Measurements from ENCODE around the gene ZFR2.

ZFR2 gene

DNA sequence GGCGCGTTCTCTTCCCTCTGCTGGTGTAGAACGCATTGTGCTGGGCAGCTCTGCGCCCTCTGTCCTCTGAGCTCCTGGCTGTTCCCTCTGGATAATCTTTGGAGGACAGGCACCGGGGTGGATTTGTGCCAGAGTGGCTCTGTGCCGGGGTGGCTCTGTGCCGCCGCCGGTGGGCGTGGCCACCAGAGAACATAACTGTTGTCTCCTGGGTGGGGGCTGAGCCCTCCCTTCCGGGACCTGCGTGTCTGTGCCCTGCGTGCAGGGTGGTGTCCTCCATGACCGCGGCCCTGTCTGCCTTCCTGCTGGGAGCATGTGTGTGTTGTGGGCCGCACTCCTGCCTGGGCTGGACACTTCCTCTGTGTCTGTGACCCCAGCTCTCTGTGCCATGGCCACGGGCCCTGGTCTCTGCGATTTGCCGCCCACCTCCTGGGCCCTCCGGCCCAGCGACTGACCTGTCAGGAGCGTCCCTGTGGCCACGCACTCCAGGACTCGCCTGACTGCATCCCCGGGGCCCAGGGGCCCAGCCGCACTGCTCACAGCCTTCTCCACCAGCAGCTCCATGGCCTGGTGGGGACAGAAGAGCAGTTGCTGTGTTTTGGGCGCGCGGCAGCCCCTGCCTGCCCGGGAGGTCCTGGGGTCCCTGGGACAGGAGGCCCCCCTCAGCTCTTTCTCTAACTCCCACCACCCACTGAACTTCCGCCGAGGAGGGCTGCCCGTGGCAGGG, 60.3 kb downstream of the ZFR2 start:
- Mint-ChIP-seq H3K27me3 (peaks cover 0 to 5% of the 10 kb centered on the region in 2 donors), H3K4me3 (no peak overlapping the region), H3K4me1 (peaks cover 30 to 63% of the 10 kb centered on the region in 2 donors), H3K27ac (no peak overlapping the region), H3K9me3 (peaks cover 0 to 7% of the 10 kb centered on the region in 2 donors), H3K36me3 (peaks cover 5 to 10% of the 10 kb centered on the region in 2 donors)
- DNase-seq (no peak), ATAC-seq (replicated peaks) (no peak)

DNA sequence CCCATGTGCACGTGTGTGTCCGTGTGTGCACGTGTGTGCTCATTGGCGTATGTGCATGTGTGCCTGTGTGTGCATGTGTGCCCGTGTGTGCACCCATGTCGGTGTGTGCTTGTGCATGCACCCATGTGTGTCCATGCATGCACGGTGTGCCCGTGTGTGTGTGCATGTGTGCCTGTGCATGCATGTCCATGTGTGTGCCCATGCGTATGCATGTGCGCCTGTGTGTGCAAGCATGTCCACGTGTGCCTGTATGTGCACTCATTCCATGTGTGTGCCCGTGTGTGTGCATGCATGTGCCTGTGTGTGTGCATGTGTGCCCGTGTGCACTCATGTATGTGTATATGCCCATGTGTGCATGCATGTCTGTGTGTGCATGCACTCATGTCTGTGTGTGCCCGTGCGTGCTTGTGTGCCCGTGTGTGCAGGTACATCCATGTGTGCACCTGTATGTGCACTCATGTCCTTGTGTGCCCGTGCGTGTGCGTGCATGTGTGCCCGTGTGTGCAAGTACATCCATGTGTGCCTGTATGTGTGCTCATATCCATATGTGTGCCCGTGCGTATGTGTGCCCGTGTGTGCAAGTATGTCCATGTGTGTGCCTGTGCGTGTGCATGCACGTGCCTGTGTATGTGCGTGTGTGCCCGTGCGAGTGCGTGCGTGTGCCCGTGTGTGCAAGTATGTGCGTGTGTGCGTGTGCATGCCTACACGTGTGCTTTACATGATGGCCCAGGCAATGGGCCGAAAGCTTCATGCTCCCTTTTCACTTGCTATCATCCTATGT, 61.1 kb downstream of the ZFR2 start:
- Mint-ChIP-seq H3K27me3 (peaks cover 8 to 13% of the 10 kb centered on the region in 2 donors), H3K4me3 (no peak overlapping the region), H3K9me3 (peaks cover 0 to 5% of the 10 kb centered on the region in 2 donors), H3K36me3 (peaks cover 3 to 6% of the 10 kb centered on the region in 2 donors), H3K27ac (peak overlapping the region; percentile 17), H3K4me1 (peaks cover 28 to 59% of the 10 kb centered on the region in 2 donors)
- DNase-seq = no peak
- ATAC-seq (replicated peaks) = no peak

DNA sequence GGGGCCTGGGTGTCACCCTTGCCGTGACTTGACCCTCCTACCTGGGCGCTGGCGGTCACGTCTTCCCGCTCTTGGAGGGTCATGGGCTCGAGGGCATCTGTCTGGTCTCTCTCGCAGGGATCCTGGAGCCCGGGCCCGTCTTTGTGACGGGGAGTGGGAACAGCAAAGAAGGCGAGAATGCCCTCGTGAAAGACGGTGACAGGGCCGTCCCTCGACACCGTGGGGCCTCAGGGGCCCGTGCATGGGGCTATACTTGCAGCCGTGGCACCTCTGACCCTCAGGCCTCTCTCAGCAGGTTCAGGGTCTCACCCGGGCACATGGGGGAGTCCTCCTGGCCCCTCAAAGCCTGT, 61.7 kb downstream of the ZFR2 start:
- ATAC-seq (replicated peaks) (no peak), DNase-seq (no peak)
- Mint-ChIP-seq H3K4me1 (peaks cover 25 to 53% of the 10 kb centered on the region in 2 donors), H3K27me3 (peaks cover 11 to 14% of the 10 kb centered on the region in 2 donors), H3K9me3 (peaks cover 0 to 5% of the 10 kb centered on the region in 2 donors), H3K36me3 (no peaks in the 10 kb centered on the region), H3K27ac (no peak overlapping the region), H3K4me3 (no peak overlapping the region)

DNA sequence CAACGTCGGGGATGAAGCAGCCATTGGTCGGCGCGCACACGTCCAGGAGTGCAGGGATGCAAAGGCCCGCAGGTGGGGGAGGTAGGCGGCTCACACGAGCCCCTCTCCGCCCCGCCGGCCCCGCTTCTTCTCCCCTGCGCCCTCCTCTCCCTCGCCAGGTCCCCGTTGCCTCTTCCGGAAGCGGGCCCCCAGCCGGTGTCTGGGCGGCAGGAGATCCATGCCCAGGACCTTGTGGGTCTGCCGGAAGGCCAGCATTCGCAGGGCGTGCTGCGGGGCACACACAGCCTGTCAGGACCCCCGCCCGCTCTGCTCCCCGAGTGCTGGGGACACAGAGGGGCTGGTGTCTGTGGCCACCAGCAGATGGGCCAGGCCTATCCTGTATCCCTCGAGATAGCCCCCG, 63.0 kb downstream of the ZFR2 start:
- H3K27ac Mint-ChIP-seq = no peak overlapping the region
- ATAC-seq (replicated peaks) = no peak

DNA sequence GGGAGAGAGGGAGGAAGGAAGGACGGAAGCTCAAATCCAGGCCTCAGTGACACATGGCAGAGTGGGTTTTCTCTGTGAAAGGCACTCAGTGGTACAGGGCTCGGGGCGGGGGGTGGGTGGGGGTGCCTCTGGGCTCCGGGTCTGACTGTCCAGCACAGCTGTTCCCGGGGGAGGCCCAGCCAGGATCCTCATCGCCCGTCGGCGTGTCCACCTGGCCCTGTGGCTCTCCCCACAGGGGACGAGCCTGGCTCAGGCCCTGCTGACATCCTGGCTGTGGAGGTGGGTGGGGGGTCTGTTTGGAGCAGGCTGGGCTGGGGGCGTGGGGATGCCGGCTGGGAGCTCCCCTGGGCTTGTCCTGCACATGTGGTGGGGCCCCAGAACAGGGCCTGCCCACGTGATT, 64.4 kb downstream of the ZFR2 start:
- Mint-ChIP-seq H3K4me3 (no peak overlapping the region), H3K36me3 (no peaks in the 10 kb centered on the region), H3K27me3 (peaks cover 12 to 25% of the 10 kb centered on the region in 2 donors), H3K4me1 (peaks cover 24 to 43% of the 10 kb centered on the region in 2 donors), H3K9me3 (peaks cover 0 to 5% of the 10 kb centered on the region in 2 donors), H3K27ac (no peak overlapping the region)
- DNase-seq (no peak), ATAC-seq (replicated peaks) (no peak)

More for the DNA sequence above, 63.0 kb downstream of the ZFR2 start:
- no peak for DNase-seq
- Mint-ChIP-seq H3K36me3 (no peaks in the 10 kb centered on the region), H3K9me3 (peaks cover 0 to 5% of the 10 kb centered on the region in 2 donors), H3K27me3 (peaks cover 11 to 25% of the 10 kb centered on the region in 2 donors), H3K4me3 (no peak overlapping the region), H3K4me1 (peaks cover 30 to 56% of the 10 kb centered on the region in 2 donors)

DNA sequence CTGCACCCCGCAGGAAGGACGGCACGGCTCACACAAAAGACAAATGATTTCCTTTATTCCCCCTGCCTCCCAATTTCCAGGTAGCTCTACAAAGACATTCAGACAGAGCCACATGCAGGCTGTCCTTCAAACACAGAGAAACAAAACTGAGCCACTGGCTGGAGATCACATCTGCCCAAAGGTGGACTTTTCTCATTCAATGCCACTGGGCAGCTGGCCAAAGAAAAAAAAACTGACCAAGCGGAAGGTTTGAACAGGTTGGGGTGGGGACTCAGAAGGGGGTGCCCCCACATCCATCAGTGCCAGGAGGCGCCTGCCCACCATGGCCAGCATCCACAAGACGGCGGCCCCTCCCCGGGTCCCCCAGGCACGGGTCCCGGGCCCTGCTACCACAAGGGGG, 64.9 kb downstream of the ZFR2 start:
- ATAC-seq (replicated peaks) = no peak
- H3K27ac Mint-ChIP-seq = no peak overlapping the region
- H3K36me3 Mint-ChIP-seq = no peaks in the 10 kb centered on the region
- peaks cover 0 to 5% of the 10 kb centered on the region in 2 donors for H3K9me3 Mint-ChIP-seq
- DNase-seq = no peak
- no peak overlapping the region for H3K4me3 Mint-ChIP-seq
- H3K4me1 Mint-ChIP-seq = peaks cover 24 to 39% of the 10 kb centered on the region in 2 donors
- peaks cover 16 to 25% of the 10 kb centered on the region in 2 donors for H3K27me3 Mint-ChIP-seq

DNA sequence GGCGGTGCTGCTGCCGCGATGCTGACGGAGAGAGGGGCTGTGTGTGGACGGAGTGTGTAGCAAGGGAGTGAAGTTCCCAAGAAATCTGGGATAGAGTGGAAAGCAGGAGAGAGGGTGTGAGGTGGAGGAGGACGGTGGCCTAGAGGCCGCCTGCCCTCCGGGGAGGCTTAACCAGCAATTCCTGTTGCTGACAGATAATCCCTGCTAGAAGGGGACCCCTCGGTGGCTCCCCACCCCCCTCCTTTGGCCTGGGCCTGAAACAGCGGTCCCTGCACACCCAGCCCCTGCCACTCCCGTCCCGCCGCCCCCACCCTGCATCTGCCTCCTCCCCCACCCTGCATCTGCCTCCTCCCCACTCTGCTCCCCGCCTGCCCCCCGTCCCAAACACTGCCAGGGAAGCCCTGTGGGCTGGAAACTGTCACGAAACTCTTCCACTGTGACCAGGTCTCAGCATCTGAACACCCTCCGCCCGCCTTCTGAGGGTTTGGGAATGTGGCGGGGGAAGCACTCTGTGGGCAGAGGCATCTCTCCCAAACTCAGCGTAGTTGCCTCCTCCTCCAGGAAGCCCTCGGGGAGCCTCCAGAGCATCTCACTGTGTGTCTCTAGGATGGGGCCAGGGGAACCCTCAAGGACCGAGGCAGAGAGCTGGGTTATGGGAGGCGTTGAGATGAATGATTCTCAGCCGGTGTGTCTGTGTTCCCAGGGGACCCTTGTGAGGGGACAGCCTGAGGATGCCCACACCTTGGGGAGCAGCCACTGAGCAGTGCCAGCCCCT, 65.5 kb downstream of the ZFR2 start:
- H3K4me3 Mint-ChIP-seq = no peak overlapping the region
- ATAC-seq (replicated peaks) = no peak
- DNase-seq = no peak
- H3K9me3 Mint-ChIP-seq = peaks cover 0 to 4% of the 10 kb centered on the region in 2 donors
- H3K36me3 Mint-ChIP-seq = no peaks in the 10 kb centered on the region
- H3K27ac Mint-ChIP-seq = no peak overlapping the region
- peaks cover 16 to 25% of the 10 kb centered on the region in 2 donors for H3K27me3 Mint-ChIP-seq
- H3K4me1 Mint-ChIP-seq = peaks cover 24 to 35% of the 10 kb centered on the region in 2 donors

DNA sequence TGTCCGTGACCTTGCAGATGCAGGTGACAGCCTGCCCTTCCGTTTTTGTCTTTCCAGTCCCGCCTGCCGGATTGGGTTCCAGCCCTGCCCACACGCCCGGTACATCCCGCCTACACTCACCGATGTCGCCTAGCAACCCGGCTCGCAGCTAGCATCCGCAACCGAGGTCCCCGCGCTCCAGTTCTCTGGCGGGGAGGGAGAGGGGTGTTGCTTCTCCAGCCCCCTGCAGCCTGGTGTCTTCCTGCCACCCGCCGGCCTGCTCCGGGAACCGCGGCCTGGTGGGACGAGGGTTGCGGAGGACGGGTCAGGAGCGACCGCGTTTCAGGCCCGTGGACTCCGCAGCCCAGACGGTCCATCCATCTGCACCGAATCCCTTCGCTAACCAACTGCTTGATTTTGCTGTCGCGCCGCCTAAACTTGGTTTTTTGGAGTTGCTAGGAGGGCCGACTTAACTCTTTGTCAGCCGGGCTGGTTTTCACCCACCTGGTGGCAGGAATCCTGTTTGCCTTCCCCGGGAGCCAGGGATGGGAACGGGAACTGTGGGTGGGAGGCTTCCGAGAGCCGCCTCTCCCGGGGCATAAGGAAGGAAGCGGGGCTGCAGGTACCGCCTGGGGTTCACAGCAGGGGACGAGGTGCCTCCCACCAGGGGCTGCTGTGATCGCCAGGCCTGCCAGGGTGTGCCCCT, 67.3 kb downstream of the ZFR2 start:
- Mint-ChIP-seq H3K9me3 (peaks cover 4 to 5% of the 10 kb centered on the region in 2 donors), H3K27ac (no peak overlapping the region), H3K4me3 (peak overlapping the region; percentile 46 to 72), H3K4me1 (peaks cover 21 to 22% of the 10 kb centered on the region in 2 donors), H3K36me3 (peaks cover 1 to 5% of the 10 kb centered on the region in 2 donors), H3K27me3 (peaks cover 16 to 25% of the 10 kb centered on the region in 2 donors)
- ATAC-seq (replicated peaks) = peak; percentile 85
- DNase-seq = peak; percentile 43

DNA sequence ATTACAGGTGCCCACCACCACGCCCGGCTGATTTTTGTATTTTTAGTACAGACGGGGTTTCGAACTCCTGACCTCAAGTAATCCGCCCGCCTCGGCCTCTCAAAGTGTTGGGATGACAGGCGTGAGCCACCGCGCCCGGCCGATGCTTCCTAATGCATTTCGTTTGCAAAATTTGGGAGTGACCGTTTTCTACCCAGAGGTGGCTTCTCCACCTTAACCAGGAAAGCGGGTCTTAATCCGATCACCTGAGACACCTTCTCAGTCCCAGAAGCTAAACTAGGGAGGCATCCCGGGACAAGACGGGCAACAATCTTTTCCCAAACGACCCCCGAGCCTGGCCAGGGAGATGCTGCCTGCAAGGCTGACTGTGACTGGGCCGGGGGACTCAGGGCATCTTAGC, 67.8 kb downstream of the ZFR2 start:
- no peak overlapping the region for H3K27ac Mint-ChIP-seq
- H3K4me3 Mint-ChIP-seq = peak overlapping the region; percentile 46 to 72
- peaks cover 2 to 5% of the 10 kb centered on the region in 2 donors for H3K36me3 Mint-ChIP-seq
- peaks cover 16 to 25% of the 10 kb centered on the region in 2 donors for H3K27me3 Mint-ChIP-seq
- no peak for ATAC-seq (replicated peaks)
- H3K9me3 Mint-ChIP-seq = peaks cover 6% of the 10 kb centered on the region in 2 donors
- DNase-seq = no peak
- H3K4me1 Mint-ChIP-seq = peaks cover 19 to 20% of the 10 kb centered on the region in 2 donors

DNA sequence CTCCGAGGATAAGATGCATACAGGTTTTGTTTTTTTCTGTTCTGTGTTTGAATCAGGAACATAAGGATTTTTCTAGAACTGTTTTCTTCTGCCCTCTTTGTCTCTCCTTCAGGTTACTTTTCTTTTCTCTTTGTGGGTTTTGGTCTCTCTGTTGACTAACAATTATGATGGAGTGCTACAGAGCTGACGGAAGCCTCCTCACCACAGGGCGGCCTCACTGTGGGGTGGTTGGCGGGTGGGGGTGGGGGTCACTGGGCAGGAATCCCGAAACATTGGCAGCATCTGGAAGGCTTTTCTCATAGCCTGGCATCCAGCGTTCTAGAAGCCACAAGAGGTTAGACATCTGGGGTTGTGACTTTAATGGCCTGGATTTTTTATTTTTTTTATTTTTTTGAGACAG, 70.7 kb downstream of the ZFR2 start:
- Mint-ChIP-seq H3K36me3 (peaks cover 4 to 5% of the 10 kb centered on the region in 2 donors), H3K4me3 (no peak overlapping the region), H3K9me3 (peaks cover 6 to 10% of the 10 kb centered on the region in 2 donors), H3K27ac (no peak overlapping the region), H3K4me1 (peaks cover 10 to 18% of the 10 kb centered on the region in 2 donors), H3K27me3 (peaks cover 12 to 16% of the 10 kb centered on the region in 2 donors)
- ATAC-seq (replicated peaks) (no peak), DNase-seq (no peak)

DNA sequence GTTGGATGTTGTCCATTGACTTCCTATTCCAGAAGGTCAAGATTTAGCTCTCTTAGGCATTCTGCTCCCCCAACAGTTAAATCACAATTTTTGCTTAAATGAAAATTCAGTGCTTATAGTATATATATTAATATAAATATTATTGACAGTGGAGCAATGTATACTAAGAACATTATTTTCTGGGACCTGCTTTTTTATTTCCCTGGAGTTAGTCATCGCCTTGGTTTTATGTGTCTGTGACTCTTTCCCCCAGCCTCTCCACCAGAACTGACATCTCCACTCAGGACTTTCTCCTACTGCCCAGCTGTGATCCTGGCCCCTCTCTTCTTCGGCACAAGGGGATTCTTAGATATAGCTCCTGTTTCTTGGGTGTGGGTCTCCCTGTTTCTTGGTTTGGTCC, 72.5 kb downstream of the ZFR2 start:
- H3K9me3 Mint-ChIP-seq = peaks cover 10% of the 10 kb centered on the region in 2 donors
- H3K27ac Mint-ChIP-seq = no peak overlapping the region
- no peak for ATAC-seq (replicated peaks)
- DNase-seq = no peak
- no peak overlapping the region for H3K4me3 Mint-ChIP-seq
- H3K36me3 Mint-ChIP-seq = peaks cover 4 to 5% of the 10 kb centered on the region in 2 donors
- H3K4me1 Mint-ChIP-seq = peaks cover 4 to 11% of the 10 kb centered on the region in 2 donors
- H3K27me3 Mint-ChIP-seq = peaks cover 5% of the 10 kb centered on the region in 2 donors

DNA sequence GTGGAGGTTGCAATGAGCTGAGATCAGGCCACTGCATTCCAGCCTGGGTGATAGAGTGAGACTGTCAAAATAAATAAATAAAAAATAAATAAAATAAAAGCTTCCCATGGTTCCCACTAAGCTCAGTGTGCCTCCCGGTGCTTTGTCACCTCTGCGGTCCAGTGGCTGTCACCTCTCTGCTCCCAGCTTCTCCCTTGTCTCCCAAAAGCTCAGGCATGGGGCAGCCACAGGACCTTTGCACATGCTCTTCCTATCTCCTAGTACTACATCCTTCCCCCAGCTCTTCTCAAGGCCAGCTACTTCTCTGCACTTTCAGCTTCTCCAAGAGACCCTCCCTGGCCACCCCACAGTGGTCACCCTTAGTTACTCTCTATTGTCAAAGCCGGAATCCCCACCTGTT, 75.0 kb downstream of the ZFR2 start:
- peaks cover 5 to 6% of the 10 kb centered on the region in 2 donors for H3K27me3 Mint-ChIP-seq
- DNase-seq (no peak), ATAC-seq (replicated peaks) (no peak)
- peaks cover 0 to 2% of the 10 kb centered on the region in 2 donors for H3K4me1 Mint-ChIP-seq
- H3K27ac Mint-ChIP-seq = peak overlapping the region; percentile 11
- no peak overlapping the region for H3K4me3 Mint-ChIP-seq
- H3K36me3 Mint-ChIP-seq = peaks cover 4 to 5% of the 10 kb centered on the region in 2 donors
- peaks cover 14% of the 10 kb centered on the region in 2 donors for H3K9me3 Mint-ChIP-seq

DNA sequence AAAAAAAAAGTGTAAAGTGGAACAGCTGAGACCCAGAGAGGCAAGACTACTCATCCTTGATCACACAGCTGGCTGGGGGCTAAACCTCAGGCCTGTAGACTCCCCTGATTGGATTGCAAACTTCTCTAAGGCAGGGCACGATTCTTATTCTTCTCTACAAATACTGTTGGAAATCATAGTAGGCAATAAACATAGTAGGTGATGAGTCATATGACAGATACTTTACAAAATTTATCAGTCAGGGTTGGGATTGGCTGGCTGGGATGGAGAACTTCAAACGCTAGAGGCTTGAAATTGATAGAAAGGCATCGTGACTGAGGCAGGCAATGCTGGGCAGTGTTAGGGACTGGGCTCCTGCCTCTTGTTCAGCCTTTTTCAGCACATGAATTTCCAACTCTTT, 76.7 kb downstream of the ZFR2 start:
- peaks cover 5 to 6% of the 10 kb centered on the region in 2 donors for H3K27me3 Mint-ChIP-seq
- no peak overlapping the region for H3K4me3 Mint-ChIP-seq
- DNase-seq = no peak
- peaks cover 4 to 5% of the 10 kb centered on the region in 2 donors for H3K36me3 Mint-ChIP-seq
- H3K27ac Mint-ChIP-seq = no peak overlapping the region
- no peaks in the 10 kb centered on the region for H3K4me1 Mint-ChIP-seq
- no peak for ATAC-seq (replicated peaks)
- peaks cover 14% of the 10 kb centered on the region in 2 donors for H3K9me3 Mint-ChIP-seq

All from stimulated activated naive B cell treated with anti-CD40 and anti-IgM and Interleukin-4, amounts not matched to agents 10 μg/mL and 1 μg/mL and 100 μg/mL, for 72 hours (primary cell).